HG02970 (cell line): Measurements from ENCODE around the gene BAZ2B.
"Not testable (repeated sequence)": the region's sequence is repeated elsewhere in the genome, so short reads cannot be mapped to it uniquely, and the experiment has no call there.

ENCODE experiments used
- ATAC-seq: cut with Tn5 transposase; IDR thresholded peaks from one replicate; pipeline ENCODE4 v1.9.1; 2021; ENCODE audit warnings: mild to moderate bottlenecking, moderate library complexity, moderate number of reproducible peaks; ENCODE audit not compliant: unreplicated experiment, low FRiP score

Gene BAZ2B, protein sequence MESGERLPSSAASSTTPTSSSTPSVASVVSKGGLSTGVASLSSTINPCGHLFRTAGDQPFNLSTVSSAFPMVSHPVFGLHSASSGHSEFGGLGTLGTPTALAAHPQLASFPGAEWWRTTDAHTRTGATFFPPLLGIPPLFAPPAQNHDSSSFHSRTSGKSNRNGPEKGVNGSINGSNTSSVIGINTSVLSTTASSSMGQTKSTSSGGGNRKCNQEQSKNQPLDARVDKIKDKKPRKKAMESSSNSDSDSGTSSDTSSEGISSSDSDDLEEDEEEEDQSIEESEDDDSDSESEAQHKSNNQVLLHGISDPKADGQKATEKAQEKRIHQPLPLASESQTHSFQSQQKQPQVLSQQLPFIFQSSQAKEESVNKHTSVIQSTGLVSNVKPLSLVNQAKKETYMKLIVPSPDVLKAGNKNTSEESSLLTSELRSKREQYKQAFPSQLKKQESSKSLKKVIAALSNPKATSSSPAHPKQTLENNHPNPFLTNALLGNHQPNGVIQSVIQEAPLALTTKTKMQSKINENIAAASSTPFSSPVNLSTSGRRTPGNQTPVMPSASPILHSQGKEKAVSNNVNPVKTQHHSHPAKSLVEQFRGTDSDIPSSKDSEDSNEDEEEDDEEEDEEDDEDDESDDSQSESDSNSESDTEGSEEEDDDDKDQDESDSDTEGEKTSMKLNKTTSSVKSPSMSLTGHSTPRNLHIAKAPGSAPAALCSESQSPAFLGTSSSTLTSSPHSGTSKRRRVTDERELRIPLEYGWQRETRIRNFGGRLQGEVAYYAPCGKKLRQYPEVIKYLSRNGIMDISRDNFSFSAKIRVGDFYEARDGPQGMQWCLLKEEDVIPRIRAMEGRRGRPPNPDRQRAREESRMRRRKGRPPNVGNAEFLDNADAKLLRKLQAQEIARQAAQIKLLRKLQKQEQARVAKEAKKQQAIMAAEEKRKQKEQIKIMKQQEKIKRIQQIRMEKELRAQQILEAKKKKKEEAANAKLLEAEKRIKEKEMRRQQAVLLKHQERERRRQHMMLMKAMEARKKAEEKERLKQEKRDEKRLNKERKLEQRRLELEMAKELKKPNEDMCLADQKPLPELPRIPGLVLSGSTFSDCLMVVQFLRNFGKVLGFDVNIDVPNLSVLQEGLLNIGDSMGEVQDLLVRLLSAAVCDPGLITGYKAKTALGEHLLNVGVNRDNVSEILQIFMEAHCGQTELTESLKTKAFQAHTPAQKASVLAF (N-terminal part only)

DNA sequence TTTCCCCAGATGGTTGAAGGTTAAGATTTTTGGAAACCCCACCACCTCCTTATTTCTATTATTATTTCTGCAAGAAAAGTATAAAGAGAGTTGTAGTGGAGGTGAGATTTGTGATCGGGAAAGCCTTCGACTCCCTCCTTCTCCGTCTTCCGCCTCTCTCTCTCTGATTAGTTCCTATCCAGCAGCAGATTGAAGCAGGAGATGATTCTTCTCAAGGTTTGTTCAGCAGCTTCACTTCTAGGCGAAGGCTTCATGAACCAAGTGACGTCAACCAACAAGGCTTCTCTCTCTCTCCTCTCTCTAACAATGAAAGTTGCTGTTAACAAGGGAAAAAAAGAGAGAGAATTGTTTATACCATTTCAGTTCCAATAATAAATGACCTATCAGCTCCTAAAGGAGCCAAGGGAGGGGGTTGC, at the start of gene BAZ2B:
Gene BAZ2B (minus strand): TSS at position 263 of the 416 bp plus-strand sequence. CDS start 137,829 bp downstream, outside the sequence.
- no peak for ATAC-seq

DNA sequence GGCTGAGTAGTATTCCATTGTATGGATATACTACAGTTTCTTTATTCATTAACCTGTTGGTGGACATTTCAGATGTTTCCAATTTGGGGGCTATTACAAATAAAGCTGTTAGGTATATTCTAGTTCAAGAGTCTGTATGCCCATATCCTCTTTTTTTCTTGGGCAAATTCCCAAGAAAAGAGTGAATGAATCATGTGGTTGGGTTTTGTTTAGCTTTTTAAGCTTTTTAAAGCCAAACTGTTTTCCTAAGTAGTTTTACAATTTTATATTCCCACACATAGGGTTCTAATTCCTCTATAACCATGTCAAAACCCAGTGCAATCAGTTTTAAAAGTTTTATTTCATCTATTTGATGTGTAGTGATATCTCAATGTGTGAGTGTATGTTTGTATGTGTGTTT, 44.9 kb upstream of the BAZ2B start:
- ATAC-seq: no peak

DNA sequence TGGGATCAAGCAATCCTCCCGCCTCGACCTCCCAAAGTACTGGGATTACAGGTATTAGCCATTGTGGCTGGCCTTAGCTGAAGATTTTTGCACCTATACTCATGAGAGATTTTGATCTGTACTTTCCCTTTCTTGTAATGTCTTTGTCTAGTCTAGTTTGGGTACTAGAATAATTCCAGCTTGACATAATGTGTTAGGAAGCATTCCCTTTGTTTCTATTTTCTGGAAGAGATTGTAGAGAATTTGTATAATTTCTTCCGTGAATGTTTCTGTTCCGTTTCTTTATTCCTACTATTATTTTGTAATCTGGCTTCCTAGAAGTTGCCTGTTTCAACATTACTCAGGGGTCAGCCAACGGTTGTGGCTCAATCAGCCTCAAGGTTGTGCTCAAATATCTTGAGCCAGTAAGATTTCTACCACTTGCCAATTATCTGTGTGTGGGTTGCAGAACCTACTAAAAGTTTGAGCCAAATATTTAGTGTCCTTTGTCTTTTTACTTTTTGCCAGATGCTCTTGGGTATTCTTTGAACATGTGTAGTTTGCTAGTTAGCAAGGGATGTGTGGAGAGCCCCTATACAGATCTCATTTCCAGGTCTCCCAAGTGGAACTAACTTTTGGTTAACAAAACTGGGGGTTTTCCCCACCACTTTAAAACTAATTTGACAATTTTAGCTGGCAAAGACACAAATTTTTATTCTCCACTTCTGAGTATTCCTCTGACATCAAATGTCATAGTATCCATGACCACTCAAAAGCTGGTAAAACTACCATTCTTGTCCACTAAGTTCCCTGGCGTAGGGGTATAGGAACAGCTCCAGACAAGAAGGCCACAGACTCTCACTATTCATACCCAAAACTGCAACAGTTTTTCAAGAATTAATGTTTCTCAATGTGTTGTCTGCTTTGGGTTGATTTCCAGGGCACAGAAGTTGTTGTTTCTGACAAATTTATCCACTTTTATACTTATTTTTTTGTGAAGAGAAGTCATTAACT, 42.8 kb upstream of the BAZ2B start:
- no peak for ATAC-seq

DNA sequence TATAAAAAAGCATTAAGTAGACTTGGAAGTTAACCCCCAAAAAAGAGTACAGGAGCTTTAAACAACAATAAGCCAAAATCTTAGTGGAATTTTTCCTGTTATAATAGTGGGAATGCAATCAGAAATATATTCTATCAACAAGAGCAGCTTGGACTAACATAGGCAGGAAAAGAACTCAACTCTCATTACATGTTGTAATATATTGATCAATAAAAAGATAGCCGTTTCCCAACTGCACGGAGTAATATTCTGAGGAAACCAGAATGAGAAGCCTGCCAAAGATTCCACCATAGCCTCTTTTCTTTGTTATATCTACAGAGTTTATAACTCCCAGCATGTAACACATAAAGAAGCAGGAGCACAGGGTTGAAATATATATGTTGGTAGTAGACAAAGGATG, 37.6 kb upstream of the BAZ2B start:
- ATAC-seq: no peak

DNA sequence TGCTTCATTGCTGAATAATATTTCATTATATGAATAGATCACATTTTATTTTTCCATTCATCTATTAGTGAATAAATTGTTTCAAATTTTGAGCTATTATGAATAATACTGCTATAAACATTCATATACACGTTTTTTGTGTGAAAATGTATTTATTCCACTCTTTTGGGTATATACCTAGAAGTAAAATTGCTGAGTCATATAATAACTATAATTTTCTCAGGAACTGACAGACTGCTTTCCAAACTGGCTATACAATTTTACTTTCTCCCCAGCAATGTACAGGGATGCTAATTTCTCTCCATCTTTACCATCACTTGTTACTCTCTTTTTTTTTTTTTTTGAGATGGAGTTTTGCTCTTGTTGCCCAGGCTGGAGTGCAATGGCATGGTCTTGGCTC, 35.5 kb upstream of the BAZ2B start:
- ATAC-seq: no peak

DNA sequence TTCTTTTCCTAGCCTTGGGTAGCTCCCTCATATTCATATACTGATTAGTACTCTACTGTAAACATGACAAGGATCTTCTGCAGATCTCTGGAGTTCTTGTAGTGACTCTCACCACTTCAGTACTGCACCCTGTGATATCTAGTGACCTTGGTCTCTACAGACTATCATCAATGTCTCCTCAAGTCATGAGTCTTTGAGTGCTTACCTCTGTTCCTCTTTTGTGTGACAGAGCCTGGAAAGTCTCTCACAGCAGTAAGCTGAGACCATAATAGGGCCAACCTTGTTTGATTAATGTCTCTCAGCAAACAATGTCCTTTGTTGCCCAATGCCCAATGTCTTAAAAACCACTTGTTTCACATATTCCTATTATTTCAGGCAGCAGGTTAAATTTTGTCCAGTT, 34.2 kb upstream of the BAZ2B start:
- ATAC-seq: no peak

DNA sequence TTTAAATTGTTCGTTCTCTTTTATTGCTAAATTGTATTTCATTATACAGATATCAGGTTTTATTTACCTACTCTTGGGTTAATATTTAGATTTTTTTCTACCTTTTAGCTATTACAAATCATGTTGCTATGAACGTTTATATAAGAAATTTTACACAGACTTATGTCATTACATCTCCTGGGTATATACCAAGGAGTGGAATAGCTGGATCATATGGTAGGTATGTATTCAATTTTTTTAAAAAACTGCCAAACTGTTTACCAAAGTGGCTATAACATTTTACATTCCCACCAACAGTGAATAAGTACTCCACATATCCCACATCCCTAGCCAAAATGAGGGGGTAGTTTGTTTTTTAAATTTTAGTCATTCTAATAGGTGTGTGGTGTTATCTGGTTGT, 32.3 kb upstream of the BAZ2B start:
- ATAC-seq: no peak

DNA sequence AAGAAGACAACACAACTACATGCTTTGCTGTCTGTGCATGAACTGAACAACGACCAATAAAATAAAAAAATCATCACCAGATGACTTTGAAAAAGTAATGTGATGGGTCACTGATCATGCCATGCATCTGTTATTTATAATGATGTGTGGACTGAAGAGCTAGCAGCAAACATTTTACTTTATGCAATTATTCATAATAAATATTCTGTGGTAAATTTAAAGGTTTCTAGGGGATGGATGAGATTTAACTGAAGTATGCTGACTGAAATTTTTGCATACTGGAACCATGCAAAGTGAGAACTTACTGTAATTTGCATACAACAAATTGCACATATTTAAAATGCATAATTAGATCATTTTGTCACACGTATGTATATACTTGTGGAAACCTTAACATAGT, 31.3 kb upstream of the BAZ2B start:
- ATAC-seq: no peak

DNA sequence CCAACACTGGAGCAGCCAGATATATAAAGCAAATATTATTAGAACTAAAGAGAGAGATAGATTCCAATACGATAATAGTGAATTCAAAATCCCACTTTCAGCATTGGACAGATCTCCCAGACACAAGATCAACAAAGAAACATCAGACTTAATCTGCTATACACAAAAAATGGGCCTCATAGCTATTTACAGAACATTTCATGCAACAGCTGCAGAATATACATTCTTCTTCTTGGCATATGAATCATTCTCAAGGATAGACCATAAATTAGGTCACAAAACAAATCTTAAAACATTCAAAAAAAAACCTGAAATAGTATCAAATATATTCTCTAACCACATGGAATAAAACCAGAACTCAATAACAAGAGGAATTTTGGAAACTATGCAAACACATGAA, 23.8 kb upstream of the BAZ2B start:
- no peak for ATAC-seq

DNA sequence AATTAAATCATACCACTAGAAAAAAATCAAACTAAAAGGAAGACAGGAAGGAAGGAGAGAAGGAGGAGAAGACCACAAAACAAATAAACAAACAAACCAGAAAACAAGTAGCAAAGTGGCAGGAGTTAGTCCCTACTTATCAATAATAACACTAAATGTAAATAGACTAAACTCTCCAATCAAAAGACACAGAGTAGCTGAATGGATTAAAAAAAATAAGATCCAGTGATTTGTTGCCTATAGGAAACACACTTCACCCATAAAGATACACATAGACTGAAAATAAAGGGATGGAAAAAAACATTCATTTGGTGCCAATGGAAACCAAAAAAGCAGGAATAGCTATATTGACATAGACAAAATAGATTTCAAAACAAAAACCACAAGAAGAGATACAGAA, 23.4 kb upstream of the BAZ2B start:
- ATAC-seq: no peak

DNA sequence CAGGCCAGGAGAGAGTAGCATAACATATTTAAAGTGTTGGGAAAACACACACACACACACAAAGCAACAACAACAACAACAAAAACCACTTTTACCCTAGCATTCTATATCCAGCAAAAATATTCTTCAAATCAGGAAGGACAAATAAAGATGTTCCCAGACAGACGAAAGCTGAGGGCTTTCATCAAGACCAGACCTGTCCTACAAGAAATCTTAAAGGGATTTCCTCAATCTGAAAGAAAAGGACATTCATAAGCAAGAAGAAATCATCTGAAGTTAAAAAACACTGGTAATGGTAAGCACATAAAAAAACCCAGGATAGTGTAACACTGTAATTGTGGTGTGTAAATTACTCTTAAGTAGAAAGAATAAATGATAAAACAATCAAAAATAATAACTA, 22.7 kb upstream of the BAZ2B start:
- ATAC-seq: no peak

DNA sequence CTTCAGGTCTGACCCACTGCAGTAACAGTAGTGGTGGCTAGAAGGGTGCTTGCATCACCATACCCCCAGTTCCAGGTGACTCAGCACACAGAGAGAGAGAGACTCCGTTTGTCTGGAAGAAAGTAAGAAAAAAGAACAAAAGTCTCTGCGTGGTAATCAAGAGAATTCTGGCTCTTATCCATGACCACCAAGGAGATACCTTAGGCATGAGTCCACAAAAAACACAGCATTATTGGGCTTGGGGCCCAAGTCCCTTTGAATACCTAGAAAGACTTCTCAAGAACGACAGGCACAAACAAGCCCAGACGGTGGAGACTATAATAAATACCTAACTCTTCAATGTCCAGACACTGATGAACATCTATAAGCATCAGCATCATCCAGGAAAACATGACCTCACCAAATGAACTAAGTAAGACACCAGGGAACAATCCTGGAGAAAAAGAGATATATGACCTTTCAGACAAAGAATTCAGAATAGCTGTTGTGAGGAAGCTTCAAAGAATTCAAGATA, 21.7 kb upstream of the BAZ2B start:
- ATAC-seq: no peak

DNA sequence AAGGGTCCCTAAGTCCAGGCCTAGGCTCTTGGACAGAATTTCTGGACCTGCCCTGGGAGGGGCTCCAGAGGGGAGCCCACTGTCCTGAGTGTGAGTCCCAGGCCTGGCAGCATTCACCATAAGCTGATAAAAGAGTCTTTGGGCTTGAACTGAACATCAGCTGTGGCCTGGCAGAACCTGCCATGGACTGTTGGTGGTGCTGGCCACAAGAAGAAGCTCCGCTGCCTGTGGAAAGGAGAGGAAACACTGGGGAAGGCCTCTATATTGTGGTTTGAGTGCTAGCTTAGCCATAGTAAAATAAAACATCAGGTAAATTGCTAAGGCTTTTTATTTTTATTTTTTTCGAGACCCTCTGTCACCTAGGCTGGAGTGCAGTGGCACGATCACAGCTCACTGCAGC, 20.9 kb upstream of the BAZ2B start:
- no peak for ATAC-seq

DNA sequence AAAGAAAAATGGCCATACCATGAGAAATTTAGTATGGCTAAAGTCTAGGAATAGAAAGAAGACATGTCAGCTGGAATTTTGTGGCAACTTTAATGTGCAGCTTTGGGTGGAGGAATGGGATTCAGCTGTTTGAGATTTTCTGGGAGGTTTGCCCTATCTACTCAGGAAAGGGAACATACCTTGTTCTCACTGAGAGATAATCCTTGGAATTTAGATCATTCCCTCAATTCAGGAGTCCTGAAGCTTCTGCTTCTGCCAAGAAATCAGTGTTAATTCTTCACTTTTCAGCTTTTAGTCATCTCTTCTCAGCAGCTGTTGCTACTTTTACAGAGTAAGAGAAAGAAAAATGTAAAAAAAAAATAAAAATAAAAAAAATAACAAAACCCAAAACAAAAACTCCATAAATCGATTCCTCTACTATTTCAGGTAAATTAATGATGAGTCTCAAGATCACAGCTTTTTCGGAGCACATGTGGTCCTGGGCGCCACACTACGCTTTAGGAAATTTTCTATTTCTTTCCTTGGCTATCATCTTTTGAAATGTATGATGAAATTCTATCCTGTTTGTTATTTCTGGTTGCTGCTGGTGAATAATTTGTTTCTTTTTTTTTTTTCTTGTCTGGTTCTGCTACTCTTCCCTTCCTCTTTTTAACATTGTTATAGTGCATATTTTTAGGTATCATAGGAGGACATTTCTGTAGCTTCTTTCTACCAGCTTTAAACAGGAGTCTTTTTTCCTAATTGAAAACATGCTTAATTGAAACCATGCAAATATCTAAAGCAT, 18.9 kb upstream of the BAZ2B start:
- ATAC-seq: no peak

DNA sequence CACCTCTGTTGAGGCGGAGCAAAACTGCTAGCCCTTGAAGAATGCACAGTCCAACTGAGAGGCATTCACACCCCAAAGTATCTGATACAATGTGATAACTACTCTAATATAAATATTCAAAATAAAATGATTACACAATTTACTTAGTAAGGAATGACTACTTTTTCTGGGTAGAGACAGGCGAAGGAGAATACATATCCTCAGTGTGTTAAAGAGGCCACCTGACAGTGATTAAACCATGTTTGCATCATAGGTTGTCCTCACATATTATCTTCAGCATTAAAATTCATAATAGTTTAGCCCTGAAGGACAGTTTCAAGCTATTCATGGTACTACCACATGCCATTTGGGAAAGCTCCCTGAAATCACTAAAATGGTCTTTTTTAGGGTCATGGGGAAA, 16.9 kb upstream of the BAZ2B start:
- no peak for ATAC-seq

DNA sequence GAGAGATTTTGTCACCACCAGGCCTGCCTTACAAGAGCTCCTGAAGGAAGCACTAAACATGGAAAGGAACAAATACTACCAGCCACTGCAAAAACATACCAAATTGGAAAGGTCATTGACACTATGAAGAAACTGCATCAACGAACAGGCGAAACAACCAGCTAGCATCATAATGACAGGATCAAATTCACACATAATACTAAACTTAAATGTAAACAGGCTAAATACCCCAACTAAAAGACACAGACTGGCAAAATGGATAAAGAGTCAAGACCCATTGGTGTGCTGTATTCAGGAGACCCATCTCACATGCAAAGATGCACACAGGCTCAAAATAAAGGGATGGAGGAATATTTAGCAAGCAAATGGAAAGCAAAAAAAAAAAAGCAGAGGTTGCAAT, 9.3 kb upstream of the BAZ2B start:
- not testable (repeated sequence) for ATAC-seq

DNA sequence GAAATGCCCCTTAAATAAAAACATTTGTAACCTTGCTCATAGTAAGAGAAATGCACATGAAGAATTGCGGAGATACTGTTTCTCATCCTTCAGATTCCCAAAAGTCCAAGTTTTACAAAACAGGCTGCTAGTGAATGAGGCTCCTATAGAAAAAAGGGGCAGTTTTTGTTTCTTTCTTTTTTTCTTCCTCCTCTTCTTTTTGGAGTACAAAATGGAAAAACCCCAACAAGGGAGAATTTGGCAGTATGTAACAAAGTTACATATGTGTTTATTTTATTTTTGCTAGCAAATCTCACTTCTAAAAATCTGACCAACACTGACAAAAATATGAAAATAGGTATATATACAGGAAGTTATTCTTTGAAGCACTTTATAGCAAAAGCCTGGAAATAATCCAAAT, 7.1 kb upstream of the BAZ2B start:
- no peak for ATAC-seq

DNA sequence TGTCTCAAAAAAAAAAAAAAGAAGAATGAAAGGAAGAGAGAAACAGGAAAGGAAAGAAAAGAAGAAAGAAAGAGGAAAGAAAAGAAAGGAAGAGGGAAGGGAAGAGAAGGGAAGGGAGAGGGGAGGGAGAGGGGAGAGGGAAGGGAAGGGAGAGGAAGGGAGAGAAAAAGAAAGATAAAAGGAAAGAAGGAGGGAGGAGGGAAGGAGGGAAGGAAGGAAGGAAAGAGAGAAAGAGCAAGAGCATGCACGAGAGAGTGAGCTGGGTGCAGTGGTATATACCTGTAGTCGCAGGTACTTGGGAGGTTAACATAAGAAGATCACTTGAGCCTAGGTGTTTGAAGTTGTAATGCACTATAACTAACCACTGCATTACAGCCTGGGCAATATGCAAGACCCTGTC, 6.6 kb upstream of the BAZ2B start:
- ATAC-seq: no peak

DNA sequence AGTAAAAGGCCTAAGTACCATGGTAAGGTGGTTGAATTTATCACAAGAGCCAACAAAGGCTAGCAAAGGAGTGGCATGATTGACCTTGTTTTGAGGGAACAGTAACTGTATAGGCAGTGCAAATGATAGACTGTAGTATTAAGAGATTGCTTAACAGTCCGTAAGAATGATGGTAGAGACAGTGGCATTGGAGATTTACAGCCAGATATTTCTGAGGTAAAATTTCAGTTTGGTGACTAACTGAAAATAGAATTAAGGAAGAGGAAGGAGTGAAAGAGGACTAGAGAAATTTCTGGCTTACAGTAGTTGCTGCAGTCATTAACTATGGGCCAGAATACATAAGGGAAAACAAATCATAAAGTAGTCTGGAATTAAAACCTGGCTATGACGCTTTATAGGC, 4.4 kb upstream of the BAZ2B start:
- ATAC-seq: no peak
